GM12878 (cell line): ENCODE measurements around the gene JPH4. TPM values are rescaled to one million over a fixed set of nuclear protein-coding genes. Genes with fewer than 3 reads are reported as not detected.
A peak's percentile ranks its signal among the peaks of the same experiment; 100 is the strongest.

Experiments
- BRCA1 ChIP-seq: IDR thresholded peaks from 2 replicates; pipeline ENCODE4 v1.6.1; 2011; ENCODE audit warnings: low read depth, low read length, improper control_type of control experiment
- KDM1A ChIP-seq: fragments of 200-600 bp; sonication (generic); IDR thresholded peaks from 2 replicates; pipeline ENCODE4 v1.6.1; 2016; ENCODE audit warnings: borderline replicate concordance
- KLF5 ChIP-seq: fragments of 450-650 bp; IDR thresholded peaks from 2 replicates; pipeline ENCODE4 v1.6.1; 2014; ENCODE audit warnings: mild to moderate bottlenecking; ENCODE audit not compliant: partially characterized antibody
- RCOR1 ChIP-seq: conservative IDR thresholded peaks from 2 replicates; pipeline ENCODE4 v1.6.1; 2012; ENCODE audit warnings: low read depth, low read length, improper control_type of control experiment
- SREBF1 ChIP-seq: IDR thresholded peaks from 2 replicates; pipeline ENCODE4 v1.6.1; 2012; ENCODE audit warnings: mild to moderate bottlenecking, low read length
- SRF ChIP-seq, 2 experiments: IDR thresholded peaks; 2 replicates each; pipeline ENCODE4 v1.6.1; 2011; ENCODE audit warnings: low read depth in 2 of 2, low read length in 2 of 2, mild to moderate bottlenecking in 1 of 2, moderate library complexity in 1 of 2
- ZNF207 ChIP-seq: fragments of 450-650 bp; IDR thresholded peaks from 2 replicates; pipeline ENCODE4 v1.6.1; 2014; ENCODE audit warnings: antibody characterized with exemption, mild to moderate bottlenecking, borderline replicate concordance
- ZNF24 ChIP-seq: fragments of 450-650 bp; IDR thresholded peaks from 2 replicates; pipeline ENCODE4 v1.6.1; 2017; ENCODE audit warnings: antibody characterized with exemption, mild to moderate bottlenecking
- polyA plus RNA-seq, 11 experiments: library from polyadenylated mRNA; depleted of rRNA in 4 of 11; unstranded in 6 of 11; stranded (reverse) in 5 of 11; fragments of >200 nt; fragmentation: Nextera tagmentation in 4 of 11; fragmentation: Illumina TruSeq in 1 of 11; extraction: Ambion mirVana in 4 of 11; extraction: Trizol in 1 of 11; gene quantifications; 1 replicate in 1 of 11; 2 replicates in 10 of 11; pipeline versions ENCODE4 v1.2.1 to v1.2.3, GENCODE V29; 2011 to 2016; ENCODE audit warnings: inconsistent platforms in 2 of 11, missing spikeins in 2 of 11, low read depth in 1 of 11
- total RNA-seq, 4 experiments: library from RNA; depleted of rRNA in 3 of 4; stranded (reverse); fragments of >200 nt in 3 of 4; fragmentation: Illumina TruSeq in 1 of 4; extraction: Trizol in 1 of 4; gene quantifications; 2 replicates each; pipeline versions ENCODE4 v1.2.1 to v1.2.3, GENCODE V29; 2013 to 2021
- TF ChIP-seq, protein P1 (sequence below), 3 experiments: IDR thresholded peaks in 2 of 3; conservative IDR thresholded peaks in 1 of 3; 2 replicates each; pipeline ENCODE4 v1.5.1; 2011; ENCODE audit warnings: low read depth in 3 of 3, low read length in 3 of 3, mild to moderate bottlenecking in 3 of 3, control low read depth in 2 of 3, moderate library complexity in 2 of 3, inconsistent platforms in 1 of 3, mixed read lengths in 1 of 3; ENCODE audit not compliant: control insufficient read depth in 2 of 3, insufficient read depth in 1 of 3; ENCODE audit errors: extremely low read depth in 1 of 3
- TF ChIP-seq, protein P2 (sequence below): fragments of 450-650 bp; IDR thresholded peaks from 2 replicates; pipeline ENCODE4 v1.6.1; 2016; ENCODE audit warnings: mild to moderate bottlenecking
- TF ChIP-seq, protein P3 (sequence below): IDR thresholded peaks from 2 replicates; pipeline ENCODE4 v1.6.1; 2011; ENCODE audit warnings: low read depth, low read length, improper control_type of control experiment, borderline replicate concordance
- TF ChIP-seq, protein P4 (sequence below): IDR thresholded peaks from 2 replicates; pipeline ENCODE4 v1.6.1; 2011; ENCODE audit warnings: borderline replicate concordance, low read depth, mild to moderate bottlenecking, moderate library complexity, low read length; ENCODE audit not compliant: insufficient read depth, poor library complexity, severe bottlenecking
- TF ChIP-seq, protein P5 (sequence below): fragments of 450-650 bp; formaldehyde crosslinking; IDR thresholded peaks from 2 replicates; pipeline ENCODE4 v1.5.0; 2022; ENCODE audit warnings: mild to moderate bottlenecking, missing genetic modification characterization
- TF ChIP-seq, protein P6 (sequence below): fragments of 450-650 bp; formaldehyde crosslinking; IDR thresholded peaks from 2 replicates; pipeline ENCODE4 v1.4.0; 2020; ENCODE audit warnings: mild to moderate bottlenecking, moderate library complexity

Gene JPH4
- total and polyA plus RNA-seq, 10 of the 15 experiments (the other 5 are each of a cell fraction or from before 2014, with no cell fraction given), result 0.48 to 10.3 (median 3.8) TPM

DNA sequence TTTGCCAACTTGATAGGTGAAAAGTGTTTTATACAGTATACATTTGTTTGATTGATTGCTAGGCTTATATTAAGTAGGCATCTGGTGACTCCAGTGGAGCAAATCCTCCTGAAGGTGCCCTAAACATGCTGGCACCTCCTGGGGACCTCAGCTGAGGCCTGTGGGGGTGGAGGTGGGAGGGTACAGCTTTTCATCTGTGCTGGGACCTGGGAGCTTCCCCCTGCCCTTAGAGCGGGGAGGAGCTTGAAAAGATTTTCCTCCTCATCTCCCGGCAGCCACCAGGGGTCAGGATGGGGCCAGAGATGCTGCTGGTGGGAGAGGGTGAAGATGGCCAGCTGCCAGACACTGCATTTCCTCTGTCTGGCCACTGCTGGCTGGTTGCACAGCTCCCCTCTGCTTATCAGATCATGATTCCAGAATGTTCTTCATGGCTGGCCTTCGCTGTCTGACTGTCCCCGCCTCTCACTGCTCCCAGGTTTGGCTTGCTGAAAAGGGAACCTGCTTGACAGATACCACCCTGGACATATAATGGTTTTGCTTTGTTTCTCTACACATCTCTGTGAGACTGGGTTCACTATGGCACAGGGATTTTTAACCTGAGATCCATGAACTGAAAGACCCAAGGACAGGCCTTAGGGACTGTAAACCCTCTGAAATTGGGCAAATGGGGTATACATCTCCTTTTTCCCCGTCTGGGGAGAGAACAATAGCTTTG, 10.5 kb upstream of the JPH4 start (continued):
- TF ChIP-seq, protein P1, sequence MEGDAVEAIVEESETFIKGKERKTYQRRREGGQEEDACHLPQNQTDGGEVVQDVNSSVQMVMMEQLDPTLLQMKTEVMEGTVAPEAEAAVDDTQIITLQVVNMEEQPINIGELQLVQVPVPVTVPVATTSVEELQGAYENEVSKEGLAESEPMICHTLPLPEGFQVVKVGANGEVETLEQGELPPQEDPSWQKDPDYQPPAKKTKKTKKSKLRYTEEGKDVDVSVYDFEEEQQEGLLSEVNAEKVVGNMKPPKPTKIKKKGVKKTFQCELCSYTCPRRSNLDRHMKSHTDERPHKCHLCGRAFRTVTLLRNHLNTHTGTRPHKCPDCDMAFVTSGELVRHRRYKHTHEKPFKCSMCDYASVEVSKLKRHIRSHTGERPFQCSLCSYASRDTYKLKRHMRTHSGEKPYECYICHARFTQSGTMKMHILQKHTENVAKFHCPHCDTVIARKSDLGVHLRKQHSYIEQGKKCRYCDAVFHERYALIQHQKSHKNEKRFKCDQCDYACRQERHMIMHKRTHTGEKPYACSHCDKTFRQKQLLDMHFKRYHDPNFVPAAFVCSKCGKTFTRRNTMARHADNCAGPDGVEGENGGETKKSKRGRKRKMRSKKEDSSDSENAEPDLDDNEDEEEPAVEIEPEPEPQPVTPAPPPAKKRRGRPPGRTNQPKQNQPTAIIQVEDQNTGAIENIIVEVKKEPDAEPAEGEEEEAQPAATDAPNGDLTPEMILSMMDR (IDR thresholded peaks at IDR 0.05 in 2 of 3, conservative IDR thresholded peaks at IDR 0.05 in 1 of 3; ENCODE audit: control insufficient read depth in 2 of 3, extremely low read depth in 1 of 3, insufficient read depth in 1 of 3, low read depth in 3 of 3, low read length in 3 of 3), result peak; percentile 94 to 99 (median 95); a peak in 5 of 6 replicates
- TF ChIP-seq, protein P2, sequence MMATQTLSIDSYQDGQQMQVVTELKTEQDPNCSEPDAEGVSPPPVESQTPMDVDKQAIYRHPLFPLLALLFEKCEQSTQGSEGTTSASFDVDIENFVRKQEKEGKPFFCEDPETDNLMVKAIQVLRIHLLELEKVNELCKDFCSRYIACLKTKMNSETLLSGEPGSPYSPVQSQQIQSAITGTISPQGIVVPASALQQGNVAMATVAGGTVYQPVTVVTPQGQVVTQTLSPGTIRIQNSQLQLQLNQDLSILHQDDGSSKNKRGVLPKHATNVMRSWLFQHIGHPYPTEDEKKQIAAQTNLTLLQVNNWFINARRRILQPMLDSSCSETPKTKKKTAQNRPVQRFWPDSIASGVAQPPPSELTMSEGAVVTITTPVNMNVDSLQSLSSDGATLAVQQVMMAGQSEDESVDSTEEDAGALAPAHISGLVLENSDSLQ, result no peak
- no peak for TF ChIP-seq KLF5
- TF ChIP-seq RCOR1, result no peak
- TF ChIP-seq, protein P3, sequence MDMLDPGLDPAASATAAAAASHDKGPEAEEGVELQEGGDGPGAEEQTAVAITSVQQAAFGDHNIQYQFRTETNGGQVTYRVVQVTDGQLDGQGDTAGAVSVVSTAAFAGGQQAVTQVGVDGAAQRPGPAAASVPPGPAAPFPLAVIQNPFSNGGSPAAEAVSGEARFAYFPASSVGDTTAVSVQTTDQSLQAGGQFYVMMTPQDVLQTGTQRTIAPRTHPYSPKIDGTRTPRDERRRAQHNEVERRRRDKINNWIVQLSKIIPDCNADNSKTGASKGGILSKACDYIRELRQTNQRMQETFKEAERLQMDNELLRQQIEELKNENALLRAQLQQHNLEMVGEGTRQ, result no peak
- TF ChIP-seq SREBF1, result no peak
- TF ChIP-seq, protein P4, sequence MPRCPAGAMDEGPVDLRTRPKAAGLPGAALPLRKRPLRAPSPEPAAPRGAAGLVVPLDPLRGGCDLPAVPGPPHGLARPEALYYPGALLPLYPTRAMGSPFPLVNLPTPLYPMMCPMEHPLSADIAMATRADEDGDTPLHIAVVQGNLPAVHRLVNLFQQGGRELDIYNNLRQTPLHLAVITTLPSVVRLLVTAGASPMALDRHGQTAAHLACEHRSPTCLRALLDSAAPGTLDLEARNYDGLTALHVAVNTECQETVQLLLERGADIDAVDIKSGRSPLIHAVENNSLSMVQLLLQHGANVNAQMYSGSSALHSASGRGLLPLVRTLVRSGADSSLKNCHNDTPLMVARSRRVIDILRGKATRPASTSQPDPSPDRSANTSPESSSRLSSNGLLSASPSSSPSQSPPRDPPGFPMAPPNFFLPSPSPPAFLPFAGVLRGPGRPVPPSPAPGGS, result no peak
- TF ChIP-seq, protein P5, sequence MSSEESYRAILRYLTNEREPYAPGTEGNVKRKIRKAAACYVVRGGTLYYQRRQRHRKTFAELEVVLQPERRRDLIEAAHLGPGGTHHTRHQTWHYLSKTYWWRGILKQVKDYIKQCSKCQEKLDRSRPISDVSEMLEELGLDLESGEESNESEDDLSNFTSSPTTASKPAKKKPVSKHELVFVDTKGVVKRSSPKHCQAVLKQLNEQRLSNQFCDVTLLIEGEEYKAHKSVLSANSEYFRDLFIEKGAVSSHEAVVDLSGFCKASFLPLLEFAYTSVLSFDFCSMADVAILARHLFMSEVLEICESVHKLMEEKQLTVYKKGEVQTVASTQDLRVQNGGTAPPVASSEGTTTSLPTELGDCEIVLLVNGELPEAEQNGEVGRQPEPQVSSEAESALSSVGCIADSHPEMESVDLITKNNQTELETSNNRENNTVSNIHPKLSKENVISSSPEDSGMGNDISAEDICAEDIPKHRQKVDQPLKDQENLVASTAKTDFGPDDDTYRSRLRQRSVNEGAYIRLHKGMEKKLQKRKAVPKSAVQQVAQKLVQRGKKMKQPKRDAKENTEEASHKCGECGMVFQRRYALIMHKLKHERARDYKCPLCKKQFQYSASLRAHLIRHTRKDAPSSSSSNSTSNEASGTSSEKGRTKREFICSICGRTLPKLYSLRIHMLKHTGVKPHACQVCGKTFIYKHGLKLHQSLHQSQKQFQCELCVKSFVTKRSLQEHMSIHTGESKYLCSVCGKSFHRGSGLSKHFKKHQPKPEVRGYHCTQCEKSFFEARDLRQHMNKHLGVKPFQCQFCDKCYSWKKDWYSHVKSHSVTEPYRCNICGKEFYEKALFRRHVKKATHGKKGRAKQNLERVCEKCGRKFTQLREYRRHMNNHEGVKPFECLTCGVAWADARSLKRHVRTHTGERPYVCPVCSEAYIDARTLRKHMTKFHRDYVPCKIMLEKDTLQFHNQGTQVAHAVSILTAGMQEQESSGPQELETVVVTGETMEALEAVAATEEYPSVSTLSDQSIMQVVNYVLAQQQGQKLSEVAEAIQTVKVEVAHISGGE (CRISPR knock-in tag), result no peak
- no peak for TF ChIP-seq SRF (IDR thresholded peaks at IDR 0.05; ENCODE audit: low read depth in 2 of 2, low read length in 2 of 2)
- TF ChIP-seq BRCA1, result no peak
- TF ChIP-seq, protein P6, sequence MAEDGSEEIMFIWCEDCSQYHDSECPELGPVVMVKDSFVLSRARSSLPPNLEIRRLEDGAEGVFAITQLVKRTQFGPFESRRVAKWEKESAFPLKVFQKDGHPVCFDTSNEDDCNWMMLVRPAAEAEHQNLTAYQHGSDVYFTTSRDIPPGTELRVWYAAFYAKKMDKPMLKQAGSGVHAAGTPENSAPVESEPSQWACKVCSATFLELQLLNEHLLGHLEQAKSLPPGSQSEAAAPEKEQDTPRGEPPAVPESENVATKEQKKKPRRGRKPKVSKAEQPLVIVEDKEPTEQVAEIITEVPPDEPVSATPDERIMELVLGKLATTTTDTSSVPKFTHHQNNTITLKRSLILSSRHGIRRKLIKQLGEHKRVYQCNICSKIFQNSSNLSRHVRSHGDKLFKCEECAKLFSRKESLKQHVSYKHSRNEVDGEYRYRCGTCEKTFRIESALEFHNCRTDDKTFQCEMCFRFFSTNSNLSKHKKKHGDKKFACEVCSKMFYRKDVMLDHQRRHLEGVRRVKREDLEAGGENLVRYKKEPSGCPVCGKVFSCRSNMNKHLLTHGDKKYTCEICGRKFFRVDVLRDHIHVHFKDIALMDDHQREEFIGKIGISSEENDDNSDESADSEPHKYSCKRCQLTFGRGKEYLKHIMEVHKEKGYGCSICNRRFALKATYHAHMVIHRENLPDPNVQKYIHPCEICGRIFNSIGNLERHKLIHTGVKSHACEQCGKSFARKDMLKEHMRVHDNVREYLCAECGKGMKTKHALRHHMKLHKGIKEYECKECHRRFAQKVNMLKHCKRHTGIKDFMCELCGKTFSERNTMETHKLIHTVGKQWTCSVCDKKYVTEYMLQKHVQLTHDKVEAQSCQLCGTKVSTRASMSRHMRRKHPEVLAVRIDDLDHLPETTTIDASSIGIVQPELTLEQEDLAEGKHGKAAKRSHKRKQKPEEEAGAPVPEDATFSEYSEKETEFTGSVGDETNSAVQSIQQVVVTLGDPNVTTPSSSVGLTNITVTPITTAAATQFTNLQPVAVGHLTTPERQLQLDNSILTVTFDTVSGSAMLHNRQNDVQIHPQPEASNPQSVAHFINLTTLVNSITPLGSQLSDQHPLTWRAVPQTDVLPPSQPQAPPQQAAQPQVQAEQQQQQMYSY (CRISPR knock-in tag), result no peak
- TF ChIP-seq ZNF24, result no peak
- TF ChIP-seq ZNF207, result no peak; the same call in 1 of the 2 replicates
- TF ChIP-seq KDM1A, result no peak
